ENCODE data around the gene CDC27.

DNA sequence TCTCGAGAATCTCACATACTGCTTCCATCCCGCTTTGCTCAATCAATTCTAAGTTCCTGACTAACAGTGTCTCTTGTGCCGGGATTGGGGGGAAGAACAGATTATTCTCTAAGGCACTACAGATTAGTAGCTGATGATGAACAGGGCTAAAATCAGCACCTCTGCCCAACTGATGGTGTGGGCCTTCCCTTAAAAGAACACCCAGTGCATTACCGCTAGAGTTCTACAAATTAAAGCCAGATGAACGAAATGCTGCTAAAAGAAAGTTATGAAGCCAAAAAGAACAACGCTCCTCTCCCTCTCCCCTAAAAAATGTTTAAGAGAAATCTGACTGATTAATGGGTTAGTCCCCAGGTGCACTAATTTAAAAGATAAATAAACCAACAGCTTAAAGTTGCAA, 4.4 kb downstream of the CDC27 start:
- TF ChIP-seq, protein P1, sequence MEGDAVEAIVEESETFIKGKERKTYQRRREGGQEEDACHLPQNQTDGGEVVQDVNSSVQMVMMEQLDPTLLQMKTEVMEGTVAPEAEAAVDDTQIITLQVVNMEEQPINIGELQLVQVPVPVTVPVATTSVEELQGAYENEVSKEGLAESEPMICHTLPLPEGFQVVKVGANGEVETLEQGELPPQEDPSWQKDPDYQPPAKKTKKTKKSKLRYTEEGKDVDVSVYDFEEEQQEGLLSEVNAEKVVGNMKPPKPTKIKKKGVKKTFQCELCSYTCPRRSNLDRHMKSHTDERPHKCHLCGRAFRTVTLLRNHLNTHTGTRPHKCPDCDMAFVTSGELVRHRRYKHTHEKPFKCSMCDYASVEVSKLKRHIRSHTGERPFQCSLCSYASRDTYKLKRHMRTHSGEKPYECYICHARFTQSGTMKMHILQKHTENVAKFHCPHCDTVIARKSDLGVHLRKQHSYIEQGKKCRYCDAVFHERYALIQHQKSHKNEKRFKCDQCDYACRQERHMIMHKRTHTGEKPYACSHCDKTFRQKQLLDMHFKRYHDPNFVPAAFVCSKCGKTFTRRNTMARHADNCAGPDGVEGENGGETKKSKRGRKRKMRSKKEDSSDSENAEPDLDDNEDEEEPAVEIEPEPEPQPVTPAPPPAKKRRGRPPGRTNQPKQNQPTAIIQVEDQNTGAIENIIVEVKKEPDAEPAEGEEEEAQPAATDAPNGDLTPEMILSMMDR (IDR thresholded peaks at IDR 0.05), result no peak
- no peak for TF ChIP-seq POLR2A (IDR thresholded peaks at IDR 0.05)

All from right lobe of liver (tissue), 4 donors.